MCF 10A (cell line): ENCODE results near the gene CEP70. TPM values are rescaled to one million over a fixed set of nuclear protein-coding genes. Genes with fewer than 3 reads are reported as not detected.
"Not testable (repeated sequence)": the region's sequence is repeated elsewhere in the genome, so short reads cannot be mapped to it uniquely, and the experiment has no call there.

Source experiments
- BruUV-seq: library from RNA; stranded (reverse); fragments of 400-500 nt; replicated peaks from 2 replicates; lab custom pipeline; 2021; lab: Mats Ljungman, UMichigan
- CTCF ChIA-PET: fragments of 300-600 bp; sonication (Branson Sonifier 250); formaldehyde crosslinking; extraction: SDS; loops from one replicate; lab custom pipeline; 2021; ENCODE audit warnings: antibody characterized with exemption, inconsistent platforms; lab: Yijun Ruan, JAX
- POLR2A ChIA-PET: fragments of 300-600, 350-650 bp; sonication (Branson Sonifier 250); formaldehyde crosslinking; extraction: SDS; loops from one replicate; lab custom pipeline; 2020; ENCODE audit warnings: antibody characterized with exemption, inconsistent platforms; lab: Yijun Ruan, JAX
- DNase-seq: peaks from one replicate; pipeline ENCODE4 v3.0.0-alpha.2; 2018; ENCODE audit not compliant: unreplicated experiment
- H3K27ac Mint-ChIP-seq: one replicate; pipeline ENCODE4 v1.8.0; 2022; ENCODE audit warnings: mild to moderate bottlenecking, low read depth, mixed read lengths; ENCODE audit not compliant: unreplicated experiment
- H3K27me3 Mint-ChIP-seq: one replicate; pipeline ENCODE4 v1.8.0; 2022; ENCODE audit warnings: mixed read lengths; ENCODE audit not compliant: insufficient read depth, unreplicated experiment
- H3K36me3 Mint-ChIP-seq: one replicate; pipeline ENCODE4 v1.8.0; 2022; ENCODE audit warnings: mild to moderate bottlenecking, moderate library complexity, mixed read lengths; ENCODE audit not compliant: insufficient read depth, unreplicated experiment
- H3K4me1 Mint-ChIP-seq: one replicate; pipeline ENCODE4 v1.8.0; 2022; ENCODE audit warnings: mixed read lengths; ENCODE audit not compliant: insufficient read depth, unreplicated experiment
- H3K4me3 Mint-ChIP-seq: one replicate; pipeline ENCODE4 v1.8.0; 2022; ENCODE audit warnings: mild to moderate bottlenecking, moderate library complexity, mixed read lengths; ENCODE audit not compliant: unreplicated experiment
- H3K9me3 Mint-ChIP-seq: one replicate; pipeline ENCODE4 v1.8.0; 2022; ENCODE audit warnings: mixed read lengths; ENCODE audit not compliant: unreplicated experiment
- CTCF ChIP-seq: fragments of 200-600 bp; IDR thresholded peaks from one replicate; pipeline ENCODE4 v1.8.0; 2022; ENCODE audit warnings: antibody characterized with exemption, mild to moderate bottlenecking; ENCODE audit not compliant: unreplicated experiment
- intact Hi-C: fragments of 100-400 bp; cut with micrococcal nuclease; formaldehyde crosslinking; loops from 2 replicates; pipeline ENCODE4 v1.14.1; 2022
- total RNA-seq: library from RNA; stranded (reverse); gene quantifications from 2 replicates; pipeline ENCODE4 v1.2.3, GENCODE V29; 2022

The CEP70 gene
- total RNA-seq, 1 experiment from 2014 or later = 21.3 TPM

- Mint-ChIP-seq H3K4me3 (no peak overlapping the region), H3K36me3 (peaks cover 24% of the 10 kb centered on the region), H3K27ac (no peak overlapping the region), H3K27me3 (no peaks in the 10 kb centered on the region), H3K9me3 (no peaks in the 10 kb centered on the region), H3K4me1 (no peaks in the 10 kb centered on the region)
- CTCF ChIA-PET = interaction anchor here (0.9 to 1.2 kb wide), 3 partner anchors 25 to 152 kb away, joined by 3 to 4 read pairs (median 3); partner anchors contain the start of gene CEP70
- BruUV-seq = no TSS peak
- no peak for DNase-seq
- intact Hi-C loops = no loop called here
- POLR2A ChIA-PET = no interaction called here
- TF ChIP-seq CTCF = no peak
Observed at GRCh38 chr3:138569090-138569489, 25.0 kb downstream of the CEP70 start.

- Mint-ChIP-seq H3K27ac (no peak overlapping the region), H3K4me3 (no peak overlapping the region), H3K27me3 (no peaks in the 10 kb centered on the region), H3K4me1 (no peaks in the 10 kb centered on the region), H3K36me3 (peaks cover 16% of the 10 kb centered on the region), H3K9me3 (no peaks in the 10 kb centered on the region)
- BruUV-seq = no TSS peak
- no peak for TF ChIP-seq CTCF
- intact Hi-C loops = no loop called here
- ChIA-PET CTCF (interaction anchor here (0.6 to 1.2 kb wide), 2 partner anchors 29 to 217 kb away, joined by 4 read pairs; no protein-coding TSS in a partner anchor), POLR2A (interaction anchor here (1.0 kb wide), 1 partner anchor 14 kb away, joined by 3 read pairs; no protein-coding TSS in a partner anchor)
- DNase-seq = no peak
Observed at GRCh38 chr3:138567403-138567802, 26.7 kb downstream of the CEP70 start.

- H3K4me1 Mint-ChIP-seq, intact Hi-C loops, H3K4me3 Mint-ChIP-seq, H3K27me3 Mint-ChIP-seq, H3K9me3 Mint-ChIP-seq, DNase-seq, CTCF ChIA-PET, H3K27ac Mint-ChIP-seq, BruUV-seq, POLR2A ChIA-PET: not testable (repeated sequence)
- H3K36me3 Mint-ChIP-seq = peaks cover 11% of the 10 kb centered on the region
Observed at GRCh38 chr3:138566293-138566692, 27.8 kb downstream of the CEP70 start.

- CTCF ChIA-PET = interaction anchor here (0.6 kb wide), 1 partner anchor 1664 kb away, joined by 3 read pairs; no protein-coding TSS in a partner anchor
- BruUV-seq, H3K4me1 Mint-ChIP-seq, H3K27ac Mint-ChIP-seq, H3K27me3 Mint-ChIP-seq, POLR2A ChIA-PET, intact Hi-C loops, DNase-seq, H3K36me3 Mint-ChIP-seq, H3K4me3 Mint-ChIP-seq, H3K9me3 Mint-ChIP-seq: not testable (repeated sequence)
Observed at GRCh38 chr3:138562902-138563301, 31.2 kb downstream of the CEP70 start.

- CTCF ChIA-PET = interaction anchor here (0.6 to 0.7 kb wide), 2 partner anchors 31 to 45 kb away, joined by 3 read pairs; no protein-coding TSS in a partner anchor
- DNase-seq = no peak
- no peak for TF ChIP-seq CTCF
- peaks cover 8% of the 10 kb centered on the region for H3K9me3 Mint-ChIP-seq
- H3K27ac Mint-ChIP-seq = no peak overlapping the region
- BruUV-seq = no TSS peak
- no peaks in the 10 kb centered on the region for H3K27me3 Mint-ChIP-seq
- intact Hi-C loops = no loop called here
- POLR2A ChIA-PET = interaction anchor here (0.6 kb wide), 1 partner anchor 10 kb away, joined by 3 read pairs; no protein-coding TSS in a partner anchor
- H3K4me1 Mint-ChIP-seq = no peaks in the 10 kb centered on the region
- H3K4me3 Mint-ChIP-seq = no peak overlapping the region
- H3K36me3 Mint-ChIP-seq = peaks cover 10% of the 10 kb centered on the region
Observed at GRCh38 chr3:138560501-138560900, 33.6 kb downstream of the CEP70 start.
